GM12878 (cell line): Measurements from ENCODE around the gene C5orf15.

Experiments used
- ATF7 ChIP-seq: fragments of 450-650 bp; IDR thresholded peaks from 2 replicates; pipeline ENCODE4 v1.6.1; 2016; ENCODE audit warnings: low read depth, mild to moderate bottlenecking
- BCL11A ChIP-seq: IDR thresholded peaks from 2 replicates; pipeline ENCODE4 v1.6.1; 2011; ENCODE audit warnings: low read depth, low read length
- CEBPB ChIP-seq, 2 experiments: fragments of 150-350 bp in 1 of 2; IDR thresholded peaks; 2 replicates each; pipeline ENCODE4 v1.6.1; 2012 to 2014; ENCODE audit warnings: low read depth in 2 of 2, low read length in 2 of 2, borderline replicate concordance in 1 of 2, inconsistent platforms in 1 of 2
- CTCF ChIP-seq, 3 experiments: IDR thresholded peaks in 2 of 3; conservative IDR thresholded peaks in 1 of 3; 2 replicates each; pipeline ENCODE4 v1.5.1; 2011; ENCODE audit warnings: low read depth in 3 of 3, low read length in 3 of 3, mild to moderate bottlenecking in 3 of 3, control low read depth in 2 of 3, moderate library complexity in 2 of 3, inconsistent platforms in 1 of 3, mixed read lengths in 1 of 3; ENCODE audit not compliant: control insufficient read depth in 2 of 3, insufficient read depth in 1 of 3; ENCODE audit errors: extremely low read depth in 1 of 3
- EP300 ChIP-seq, 2 experiments: fragments of 150-350 bp in 1 of 2; IDR thresholded peaks; 2 replicates each; pipeline ENCODE4 v1.6.1; 2011 to 2012; ENCODE audit warnings: low read depth in 2 of 2, low read length in 2 of 2, borderline replicate concordance in 1 of 2, improper control_type of control experiment in 1 of 2, inconsistent platforms in 1 of 2; ENCODE audit not compliant: control insufficient read depth in 1 of 2
- LARP7 ChIP-seq: fragments of 450-650 bp; IDR thresholded peaks from 2 replicates; pipeline ENCODE4 v1.6.1; 2017; ENCODE audit warnings: mild to moderate bottlenecking
- POLR2A ChIP-seq: IDR thresholded peaks from 2 replicates; pipeline ENCODE4 v1.6.1; 2011; ENCODE audit warnings: low read depth, mild to moderate bottlenecking, low read length
- RAD21 ChIP-seq: IDR thresholded peaks from 2 replicates; pipeline ENCODE4 v1.6.1; 2011; ENCODE audit warnings: mild to moderate bottlenecking, low read depth, low read length, moderate library complexity; ENCODE audit not compliant: insufficient read depth
- TAF1 ChIP-seq: IDR thresholded peaks from 2 replicates; pipeline ENCODE4 v1.6.1; 2011; ENCODE audit warnings: mild to moderate bottlenecking, low read depth, low read length, borderline replicate concordance
- USF2 ChIP-seq: IDR thresholded peaks from 2 replicates; pipeline ENCODE4 v1.6.1; 2011; ENCODE audit warnings: low read depth, low read length, improper control_type of control experiment, borderline replicate concordance
- TF ChIP-seq, protein P1 (sequence below): fragments of 450-650 bp; IDR thresholded peaks from 2 replicates; pipeline ENCODE4 v1.6.1; 2016; ENCODE audit warnings: mild to moderate bottlenecking

- TF ChIP-seq ATF7 (no peak), CTCF (IDR thresholded peaks at IDR 0.05 in 2 of 3, conservative IDR thresholded peaks at IDR 0.05 in 1 of 3; ENCODE audit: control insufficient read depth in 2 of 3, extremely low read depth in 1 of 3, insufficient read depth in 1 of 3, low read depth in 3 of 3, low read length in 3 of 3) (no peak), LARP7 (no peak), USF2 (no peak), POLR2A (no peak), BCL11A (no peak), RAD21 (no peak), CEBPB (IDR thresholded peaks at IDR 0.05; ENCODE audit: borderline replicate concordance in 1 of 2, low read depth in 2 of 2, low read length in 2 of 2) (no peak), TAF1 (no peak), EP300 (IDR thresholded peaks at IDR 0.05; ENCODE audit: borderline replicate concordance in 1 of 2, control insufficient read depth in 1 of 2, low read depth in 2 of 2, low read length in 2 of 2) (no peak)
- TF ChIP-seq, protein P1, sequence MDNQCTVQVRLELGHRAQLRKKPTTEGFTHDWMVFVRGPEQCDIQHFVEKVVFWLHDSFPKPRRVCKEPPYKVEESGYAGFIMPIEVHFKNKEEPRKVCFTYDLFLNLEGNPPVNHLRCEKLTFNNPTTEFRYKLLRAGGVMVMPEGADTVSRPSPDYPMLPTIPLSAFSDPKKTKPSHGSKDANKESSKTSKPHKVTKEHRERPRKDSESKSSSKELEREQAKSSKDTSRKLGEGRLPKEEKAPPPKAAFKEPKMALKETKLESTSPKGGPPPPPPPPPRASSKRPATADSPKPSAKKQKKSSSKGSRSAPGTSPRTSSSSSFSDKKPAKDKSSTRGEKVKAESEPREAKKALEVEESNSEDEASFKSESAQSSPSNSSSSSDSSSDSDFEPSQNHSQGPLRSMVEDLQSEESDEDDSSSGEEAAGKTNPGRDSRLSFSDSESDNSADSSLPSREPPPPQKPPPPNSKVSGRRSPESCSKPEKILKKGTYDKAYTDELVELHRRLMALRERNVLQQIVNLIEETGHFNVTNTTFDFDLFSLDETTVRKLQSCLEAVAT = no peak
Observed at GRCh38 chr5:133907075-133907474, 61.4 kb downstream of the C5orf15 start.
